Esophagus squamous epithelium (tissue), 5 donors: ENCODE data around the gene NFATC2. TPM values are rescaled to one million over a fixed set of nuclear protein-coding genes. Genes with fewer than 3 reads are reported as not detected.
A peak's percentile ranks its signal among the peaks of the same experiment; 100 is the strongest.

ENCODE experiments used
- DNase-seq: peaks from one replicate; lab custom pipeline; 2025; lab: John Stamatoyannopoulos, UW
- H3K27ac ChIP-seq, 4 donors: fragments of 200-600 bp; sonication (generic); one replicate each; pipeline ENCODE4 v1.5.1; 2016 to 2019; ENCODE audit warnings: mild to moderate bottlenecking in 1 of 4
- H3K27me3 ChIP-seq, 4 donors: fragments of 200-600 bp; sonication (generic); 1 replicate in 3 of 4; 2 replicates in 1 of 4; pipeline versions ENCODE4 v1.5.1 to v1.6.0; 2017 to 2021; ENCODE audit warnings: antibody characterized with exemption in 1 of 4
- H3K36me3 ChIP-seq, 3 donors: fragments of 200-600 bp; sonication (generic); one replicate each; pipeline ENCODE4 v1.5.1; 2016 to 2019
- H3K4me1 ChIP-seq, 3 donors: fragments of 200-600 bp; sonication (generic); one replicate each; pipeline ENCODE4 v1.5.1; 2017 to 2019
- H3K4me3 ChIP-seq, 4 donors: fragments of 200-600 bp; sonication (generic); 1 replicate in 3 of 4; 2 replicates in 1 of 4; pipeline ENCODE4 v1.5.1; 2016 to 2019; ENCODE audit warnings: mild to moderate bottlenecking in 2 of 4, moderate library complexity in 1 of 4
- H3K9me3 ChIP-seq, 3 donors: fragments of 200-600 bp; sonication (generic); one replicate each; pipeline ENCODE4 v1.5.1; 2016 to 2019
- CTCF ChIP-seq, 6 experiments: fragments of 450-650 bp in 4 of 6; fragments of 200-600 bp in 2 of 6; sonication (generic) in 2 of 6; IDR thresholded peaks; one replicate each; pipeline ENCODE4 v1.5.1; 2016 to 2019; ENCODE audit warnings: antibody characterized with exemption in 6 of 6, mild to moderate bottlenecking in 4 of 6, moderate library complexity in 4 of 6
- POLR2A ChIP-seq, 4 donors: fragments of 450-650 bp; IDR thresholded peaks; one replicate each; pipeline ENCODE4 v1.6.1; 2017; ENCODE audit warnings: antibody characterized with exemption in 4 of 4, mild to moderate bottlenecking in 4 of 4, moderate library complexity in 3 of 4
- WGBS, 2 donors: methylation state at CpG; one replicate each; pipeline ENCODE4 v1.1.5; 2018; 5-methylcytosine and 5-hydroxymethylcytosine counted together
- intact Hi-C: fragments of 100-400 bp; cut with DNase I; formaldehyde crosslinking; loops from one replicate; pipeline ENCODE4 v1.15.0; 2022
- total RNA-seq, 4 donors: library from RNA; depleted of rRNA; stranded (reverse); fragments of >200 nt; gene quantifications; one replicate each; pipeline ENCODE4 v1.1.0, GENCODE V29; 2016
- donor health status: DM: yes; HTN: yes; CAD: no.

The NFATC2 gene
- total RNA-seq, 4 donors from 2014 or later: 0.83 to 6.7 (median 1.4) TPM

GRCh38 chr20:51358032-51358724 is 184.3 kb downstream of the NFATC2 start:
- 78 to 82% methylated on average over 3 of the region's 3 CpGs for WGBS, 2 donors
- intact Hi-C loops: no loop called here
- peaks cover 0 to 16% (median 3%) of the 10 kb centered on the region in 3 donors for H3K4me1 ChIP-seq
- TF ChIP-seq CTCF (IDR thresholded peaks at IDR 0.05): no peak
- TF ChIP-seq POLR2A (IDR thresholded peaks at IDR 0.05): no peak
- no peak for DNase-seq
- H3K36me3 ChIP-seq: no peaks in the 10 kb centered on the region
- peaks cover 0 to under 1% (median 0%) of the 10 kb centered on the region in 3 donors for H3K9me3 ChIP-seq
- no peak overlapping the region for H3K4me3 ChIP-seq
- no peaks in the 10 kb centered on the region for H3K27me3 ChIP-seq
- H3K27ac ChIP-seq: no peak overlapping the region

- intact Hi-C loops: no loop called here
- WGBS, 2 donors: 70 to 71% methylated on average over 1 of the region's 1 CpG
- Histone ChIP-seq H3K4me3 (no peak overlapping the region), H3K27me3 (no peaks in the 10 kb centered on the region), H3K4me1 (peaks cover 0 to 16% (median 3%) of the 10 kb centered on the region in 3 donors), H3K9me3 (no peaks in the 10 kb centered on the region), H3K36me3 (no peaks in the 10 kb centered on the region), H3K27ac (no peak overlapping the region)
- TF ChIP-seq CTCF (IDR thresholded peaks at IDR 0.05) (no peak), POLR2A (IDR thresholded peaks at IDR 0.05) (no peak)
- DNase-seq: no peak
These were observed 185.0 kb downstream of the NFATC2 start for GRCh38 chr20:51357543-51357942.

GRCh38 chr20:51356871-51357270 is 185.6 kb downstream of the NFATC2 start:
- Histone ChIP-seq H3K4me1 (peaks cover 0 to 16% (median 3%) of the 10 kb centered on the region in 3 donors), H3K4me3 (no peak overlapping the region), H3K27ac (no peak overlapping the region), H3K27me3 (no peaks in the 10 kb centered on the region), H3K36me3 (no peaks in the 10 kb centered on the region), H3K9me3 (no peaks in the 10 kb centered on the region)
- DNase-seq: no peak
- 64 to 86% methylated on average over 2 of the region's 3 CpGs for WGBS, 2 donors
- TF ChIP-seq CTCF (IDR thresholded peaks at IDR 0.05) (no peak), POLR2A (IDR thresholded peaks at IDR 0.05) (no peak)
- intact Hi-C loops: no loop called here

- no peak overlapping the region for H3K4me3 ChIP-seq
- H3K27ac ChIP-seq: peak overlapping the region in 1 of 4 donors; percentile 37
- H3K27me3 ChIP-seq: no peaks in the 10 kb centered on the region
- H3K36me3 ChIP-seq: no peaks in the 10 kb centered on the region
- peaks cover 0 to 4% (median 0%) of the 10 kb centered on the region in 3 donors for H3K4me1 ChIP-seq
- TF ChIP-seq CTCF (IDR thresholded peaks at IDR 0.05): no peak
- no peak for TF ChIP-seq POLR2A (IDR thresholded peaks at IDR 0.05)
- intact Hi-C loops: no loop called here
- 43 to 56% methylated on average over 2 to 7 of the region's 7 CpGs for WGBS, 2 donors
- DNase-seq: no peak
- no peaks in the 10 kb centered on the region for H3K9me3 ChIP-seq
These were observed 187.7 kb downstream of the NFATC2 start for GRCh38 chr20:51354769-51355319.

GRCh38 chr20:51354191-51354768 is 188.2 kb downstream of the NFATC2 start:
- Histone ChIP-seq H3K9me3 (no peaks in the 10 kb centered on the region), H3K27ac (peak overlapping the region in 1 of 4 donors; percentile 37), H3K4me1 (no peaks in the 10 kb centered on the region), H3K36me3 (no peaks in the 10 kb centered on the region), H3K27me3 (no peaks in the 10 kb centered on the region), H3K4me3 (no peak overlapping the region)
- TF ChIP-seq CTCF (IDR thresholded peaks at IDR 0.05) (no peak), POLR2A (IDR thresholded peaks at IDR 0.05) (no peak)
- 66 to 68% methylated on average over 13 to 14 of the region's 17 CpGs for WGBS, 2 donors
- DNase-seq: no peak
- intact Hi-C loops: no loop called here
